ENCODE data around the gene RNF103. TPM values are rescaled to one million over a fixed set of nuclear protein-coding genes. Genes with fewer than 3 reads are reported as not detected.

The RNF103 gene
- polyA plus RNA-seq, 3 donors, result 1.0 to 31.9 (median 2.2) TPM

- WGBS (ENCODE audit: insufficient coverage), result 0% methylated on average over 27 of the region's 29 CpGs
- Mint-ChIP-seq H3K4me1 (peaks cover 30% of the 10 kb centered on the region), H3K27me3 (ENCODE audit: low read depth in 3 of 3) (peaks cover 0 to 6% (median 0%) of the 10 kb centered on the region in 3 donors), H3K9me3 (no peaks in the 10 kb centered on the region), H3K36me3 (peaks cover 25% of the 10 kb centered on the region in 2 donors), H3K27ac (peak overlapping the region; percentile 93 to 97 (median 96)), H3K4me3 (peak overlapping the region; percentile 94 to 99)
- peak; percentile 21 to 39 (median 27) for DNase-seq
- H3K36me3 ChIP-seq (replicated peaks in 1 of 2; ENCODE audit: control insufficient read depth in 1 of 2, insufficient read depth in 2 of 2, low read length in 2 of 2), result peaks cover 16 to 29% of the 10 kb centered on the region in 2 donors
- peaks cover 10% of the 10 kb centered on the region for H4K20me1 ChIP-seq (ENCODE audit: insufficient read depth, low read length)
- peak overlapping the region; percentile 65 to 81 (median 73) for H3K4me3 ChIP-seq (replicated peaks in 1 of 3; ENCODE audit: low read depth in 2 of 3, low read length in 3 of 3)
- peaks cover 22 to 25% of the 10 kb centered on the region in 2 donors for H3K4me1 ChIP-seq (ENCODE audit: control insufficient read depth in 1 of 2, insufficient read depth in 2 of 2, low read length in 2 of 2)
- H3K27me3 ChIP-seq (ENCODE audit: control insufficient read depth in 2 of 2, insufficient read depth in 2 of 2, low read length in 2 of 2), result no peaks in the 10 kb centered on the region
- peaks cover 32% of the 10 kb centered on the region for H3K79me2 ChIP-seq (ENCODE audit: insufficient read depth, low read length)
- no peaks in the 10 kb centered on the region for H3K9me3 ChIP-seq (replicated peaks in 1 of 2; ENCODE audit: control insufficient read depth in 1 of 2, insufficient read depth in 1 of 2, low read length in 2 of 2)
- H3K4me2 ChIP-seq (replicated peaks; ENCODE audit: extremely low read depth, low read length, poor library complexity, severe bottlenecking), result peak overlapping the region; percentile 86
- peak overlapping the region; percentile 68 for H2AFZ ChIP-seq (ENCODE audit: insufficient read depth, low read depth, low read length, poor library complexity, severe bottlenecking)
- no peak for TF ChIP-seq CTCF (IDR thresholded peaks at IDR 0.05)
- peak overlapping the region; percentile 92 for H3K9ac ChIP-seq (ENCODE audit: insufficient read depth, low read length, poor library complexity, severe bottlenecking)
- intact Hi-C loops (cut with micrococcal nuclease), result loop anchor here (5.0 to 10.0 kb wide), 2 partner anchors 60 to 178 kb away; partner anchors contain the start of genes CHMP3 (in 2 of the 2) and KDM3A (in 1 of the 2)
- peak overlapping the region; percentile 88 to 89 for H3K27ac ChIP-seq (ENCODE audit: low read depth in 1 of 2, low read length in 2 of 2)
These were observed 1.1 kb downstream of the RNF103 start for GRCh38 chr2:86622519-86623042.

GRCh38 chr2:86621280-86621943 lies 2.3 kb downstream of the RNF103 start:
- no peak overlapping the region for H3K27ac ChIP-seq (ENCODE audit: low read depth in 1 of 2, low read length in 2 of 2)
- H4K20me1 ChIP-seq (ENCODE audit: insufficient read depth, low read length), result peaks cover 18% of the 10 kb centered on the region
- peak overlapping the region; percentile 92 for H3K9ac ChIP-seq (ENCODE audit: insufficient read depth, low read length, poor library complexity, severe bottlenecking)
- H2AFZ ChIP-seq (ENCODE audit: insufficient read depth, low read depth, low read length, poor library complexity, severe bottlenecking), result no peak overlapping the region
- no peak for DNase-seq
- H3K4me3 Mint-ChIP-seq, result peak overlapping the region; percentile 94 to 99
- H3K4me3 ChIP-seq (replicated peaks in 1 of 3; ENCODE audit: low read depth in 2 of 3, low read length in 3 of 3), result peak overlapping the region; percentile 65 to 81 (median 73)
- peaks cover 32% of the 10 kb centered on the region for H3K79me2 ChIP-seq (ENCODE audit: insufficient read depth, low read length)
- no peaks in the 10 kb centered on the region for H3K9me3 ChIP-seq (replicated peaks in 1 of 2; ENCODE audit: control insufficient read depth in 1 of 2, insufficient read depth in 1 of 2, low read length in 2 of 2)
- peaks cover 22 to 25% of the 10 kb centered on the region in 2 donors for H3K4me1 ChIP-seq (ENCODE audit: control insufficient read depth in 1 of 2, insufficient read depth in 2 of 2, low read length in 2 of 2)
- H3K4me1 Mint-ChIP-seq, result peaks cover 30% of the 10 kb centered on the region
- 0% methylated on average over 1 of the region's 6 CpGs for whole genome bisulfite sequencing (ENCODE audit: insufficient coverage)
- intact Hi-C loops (cut with micrococcal nuclease), result loop anchor here (5.0 to 10.0 kb wide), 2 partner anchors 59 to 177 kb away; partner anchors contain the start of genes CHMP3 (in 2 of the 2) and KDM3A (in 1 of the 2)
- peak overlapping the region; percentile 86 for H3K4me2 ChIP-seq (replicated peaks; ENCODE audit: extremely low read depth, low read length, poor library complexity, severe bottlenecking)
- no peak for TF ChIP-seq CTCF (IDR thresholded peaks at IDR 0.05)
- no peaks in the 10 kb centered on the region for H3K27me3 ChIP-seq (ENCODE audit: control insufficient read depth in 2 of 2, insufficient read depth in 2 of 2, low read length in 2 of 2)
- H3K27ac Mint-ChIP-seq, result peak overlapping the region in 5 of 7 donors; percentile 19 to 74 (median 36)
- no peaks in the 10 kb centered on the region for H3K27me3 Mint-ChIP-seq (ENCODE audit: low read depth in 3 of 3)
- H3K36me3 ChIP-seq (replicated peaks in 1 of 2; ENCODE audit: control insufficient read depth in 1 of 2, insufficient read depth in 2 of 2, low read length in 2 of 2), result peaks cover 25 to 40% of the 10 kb centered on the region in 2 donors
- H3K36me3 Mint-ChIP-seq, result peaks cover 33 to 35% of the 10 kb centered on the region in 2 donors
- H3K9me3 Mint-ChIP-seq, result no peaks in the 10 kb centered on the region
